HG03354 (cell line): ENCODE data around the gene CST3.
"Not testable (repeated sequence)": the region's sequence is repeated elsewhere in the genome, so short reads cannot be mapped to it uniquely, and the experiment has no call there.

Experiments
- ATAC-seq: cut with Tn5 transposase; IDR thresholded peaks from one replicate; pipeline ENCODE4 v1.9.1; 2021; ENCODE audit warnings: mild to moderate bottlenecking; ENCODE audit not compliant: unreplicated experiment, poor library complexity, severe bottlenecking

Gene CST3, protein sequence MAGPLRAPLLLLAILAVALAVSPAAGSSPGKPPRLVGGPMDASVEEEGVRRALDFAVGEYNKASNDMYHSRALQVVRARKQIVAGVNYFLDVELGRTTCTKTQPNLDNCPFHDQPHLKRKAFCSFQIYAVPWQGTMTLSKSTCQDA

GRCh38 chr20:23637282-23638221, at the start of gene CST3:
Gene CST3, minus strand, starts transcription at chr20:23637955. Its CDS starts 93 bp downstream, at chr20:23637862.
- peak; percentile 41 for ATAC-seq

DNA sequence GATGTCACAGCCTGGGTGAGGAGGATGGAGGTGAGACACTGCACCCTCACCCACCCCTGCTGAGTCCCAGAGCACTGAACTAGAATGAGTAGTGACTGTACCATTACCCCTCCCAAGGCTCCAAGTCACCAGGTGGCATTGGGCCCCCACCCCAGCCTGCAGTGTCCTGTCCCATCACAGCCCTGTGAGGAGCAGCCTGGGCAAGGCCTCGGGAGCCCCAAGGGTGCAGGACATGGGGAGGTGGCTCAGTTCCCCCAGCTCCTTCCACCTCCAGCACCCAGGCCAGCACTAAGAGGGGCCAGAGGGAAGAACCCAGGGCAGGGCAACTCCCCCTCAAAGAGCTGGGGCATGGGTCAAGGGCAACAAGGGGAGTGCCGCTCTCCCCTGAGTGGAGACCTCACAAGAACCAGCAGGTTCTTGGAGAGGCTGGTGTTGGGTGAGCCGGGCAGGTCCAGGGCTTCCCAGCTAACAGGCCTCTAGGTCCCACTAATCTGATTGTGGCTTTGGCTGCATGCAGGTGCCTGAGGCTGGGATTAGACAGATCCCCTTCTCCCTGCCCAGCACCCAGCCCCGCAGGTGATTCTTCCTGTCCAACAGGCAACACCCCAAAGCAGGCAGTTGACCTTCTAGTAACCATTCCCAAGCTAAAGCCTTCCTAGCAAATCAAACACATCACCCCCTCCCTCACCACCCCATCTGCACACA, 48.4 kb upstream of the CST3 start:
- no peak for ATAC-seq

GRCh38 chr20:23685529-23685896, 47.8 kb upstream of the CST3 start:
- not testable (repeated sequence) for ATAC-seq

GRCh38 chr20:23684261-23684660, 46.5 kb upstream of the CST3 start:
- ATAC-seq: no peak

- ATAC-seq: no peak
These were observed 46.1 kb upstream of the CST3 start for GRCh38 chr20:23683807-23684206.

- ATAC-seq: no peak
These were observed 45.5 kb upstream of the CST3 start for GRCh38 chr20:23683281-23683680.

DNA sequence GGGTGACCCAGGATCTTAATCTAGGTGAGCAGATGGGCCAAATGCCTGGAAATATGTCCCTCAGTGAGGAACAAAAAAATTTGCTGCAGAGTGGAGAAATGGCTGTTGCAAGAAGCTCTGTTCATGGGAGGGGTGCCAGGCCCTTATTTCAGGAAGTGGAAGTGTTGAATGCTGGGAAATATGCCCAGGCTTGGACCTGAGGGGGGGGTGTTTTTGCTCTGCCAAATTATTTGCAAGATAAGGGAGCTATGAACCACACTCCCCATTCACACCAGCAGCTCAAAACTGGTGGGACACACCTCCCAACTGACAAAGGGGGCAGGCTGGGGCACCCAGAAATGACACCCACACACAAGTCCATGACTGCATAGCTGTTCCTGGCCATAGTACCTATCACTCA, 42.4 kb upstream of the CST3 start:
- no peak for ATAC-seq

GRCh38 chr20:23679133-23680092, 41.7 kb upstream of the CST3 start:
- no peak for ATAC-seq

- ATAC-seq: no peak
These were observed 35.5 kb upstream of the CST3 start for GRCh38 chr20:23673209-23673608.

DNA sequence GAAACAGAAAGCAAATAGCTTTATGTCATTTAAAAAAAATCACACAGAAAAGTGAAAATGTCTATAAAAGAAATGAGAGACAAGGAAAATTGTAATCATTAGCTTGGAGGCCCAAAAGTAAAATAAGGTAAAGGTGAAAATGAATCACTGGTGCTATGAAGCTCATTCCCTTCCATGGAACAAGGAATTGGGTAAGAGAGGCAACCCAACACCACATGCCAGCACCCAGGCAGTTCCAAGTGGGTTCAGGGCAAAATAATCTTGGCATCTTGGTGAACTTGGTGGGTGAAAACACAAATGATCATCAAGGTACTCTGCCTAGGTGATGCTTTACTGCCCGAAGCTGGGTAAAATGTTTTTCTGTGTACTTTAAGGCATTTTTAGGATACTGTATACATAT, 34.4 kb upstream of the CST3 start:
- no peak for ATAC-seq

DNA sequence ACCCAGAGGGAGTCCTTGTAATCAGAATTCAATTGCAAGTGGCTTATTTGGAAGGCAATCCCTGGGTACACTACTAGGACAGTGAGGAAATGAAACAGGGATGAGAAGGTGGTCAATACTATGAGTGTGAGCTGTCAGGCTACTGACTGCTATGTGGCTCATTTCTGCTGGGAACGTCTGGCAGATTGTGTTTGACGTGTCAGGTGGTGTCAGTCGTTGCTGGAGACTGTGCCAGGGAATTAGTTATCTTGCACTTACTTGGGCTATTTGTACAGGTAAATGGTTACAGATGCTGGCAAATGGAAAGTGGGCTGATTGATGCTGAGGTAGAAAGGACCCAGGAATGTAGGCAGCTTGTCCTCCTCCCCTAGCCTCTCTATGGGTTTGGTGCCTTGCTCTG, 33.7 kb upstream of the CST3 start:
- no peak for ATAC-seq

DNA sequence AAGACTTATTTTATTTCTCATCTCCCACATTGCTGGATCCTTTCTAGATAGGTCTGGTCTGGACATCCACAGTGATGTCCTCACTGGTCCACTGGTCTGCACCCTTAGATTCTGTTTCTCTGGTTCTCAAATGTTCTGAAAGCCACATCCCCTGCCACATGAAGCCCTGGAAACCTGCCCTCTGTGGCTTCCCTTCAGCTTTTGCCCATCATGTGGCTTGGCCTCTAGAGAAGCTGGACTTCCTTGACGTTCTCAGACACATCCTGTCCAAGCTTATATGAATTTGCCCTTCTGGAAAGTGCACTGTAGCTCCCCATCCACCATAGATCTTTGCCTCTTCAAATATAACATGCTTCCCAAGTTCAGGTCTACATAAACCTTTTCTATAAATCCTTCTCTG, 32.6 kb upstream of the CST3 start:
- ATAC-seq: no peak

DNA sequence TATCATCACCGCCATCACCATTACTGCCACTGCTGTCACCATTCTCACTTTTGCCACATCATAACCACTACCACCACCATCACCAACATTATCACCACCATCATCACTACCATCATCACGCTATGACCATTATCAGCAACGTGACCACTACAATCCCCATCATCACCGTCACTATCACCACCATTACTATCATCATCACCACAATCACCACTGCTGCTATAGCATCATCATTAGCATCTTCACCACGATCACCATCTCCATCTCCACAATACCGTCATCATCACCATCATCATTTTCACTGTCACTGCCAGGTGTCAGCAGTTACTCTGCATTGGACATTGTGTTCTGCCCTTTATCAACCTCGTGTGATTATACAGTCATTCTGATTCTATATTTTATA, 32.1 kb upstream of the CST3 start:
- ATAC-seq: no peak

DNA sequence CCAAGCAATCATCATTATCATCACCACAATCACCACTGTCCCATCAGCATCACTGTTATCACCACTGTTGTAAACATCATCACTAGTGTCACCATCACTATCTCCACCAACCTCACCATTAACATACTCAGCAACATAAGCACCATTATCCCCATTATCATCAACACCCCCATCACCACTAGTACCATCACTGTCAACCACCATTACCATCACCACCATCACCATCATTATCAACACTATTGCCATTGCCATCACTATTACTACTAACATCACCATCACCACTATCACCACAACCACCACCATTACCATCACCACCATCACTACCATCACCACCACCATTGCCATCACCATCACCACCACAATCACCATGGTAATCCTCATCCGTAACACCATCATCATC, 31.6 kb upstream of the CST3 start:
- no peak for ATAC-seq

DNA sequence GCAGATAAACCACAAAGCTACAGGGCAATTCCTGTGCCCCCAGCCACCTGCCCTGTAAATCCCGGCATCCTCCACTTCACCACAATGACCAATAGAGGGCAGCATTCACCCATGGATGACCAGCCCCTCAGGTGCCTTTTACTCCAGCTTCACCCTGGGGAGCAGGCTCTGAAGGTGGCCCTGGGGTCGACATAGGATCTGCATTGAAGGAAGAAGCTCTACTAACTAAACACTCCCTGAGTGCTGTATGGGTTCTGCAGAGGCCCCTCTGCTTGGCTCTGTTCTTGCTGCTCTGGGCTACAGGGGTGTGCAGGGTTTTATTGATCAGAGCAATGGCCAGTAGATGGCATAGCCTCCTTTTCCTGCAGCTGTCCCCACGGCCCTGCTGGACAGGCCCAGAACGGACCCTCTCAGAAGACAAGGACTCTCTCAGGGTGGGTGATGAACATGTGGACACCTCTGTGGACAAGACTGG, 30.8 kb upstream of the CST3 start:
- peak; percentile 82 for ATAC-seq

GRCh38 chr20:23667666-23668065, 29.9 kb upstream of the CST3 start:
- ATAC-seq: no peak

- ATAC-seq: no peak
These were observed 28.9 kb upstream of the CST3 start for GRCh38 chr20:23666698-23667097.

DNA sequence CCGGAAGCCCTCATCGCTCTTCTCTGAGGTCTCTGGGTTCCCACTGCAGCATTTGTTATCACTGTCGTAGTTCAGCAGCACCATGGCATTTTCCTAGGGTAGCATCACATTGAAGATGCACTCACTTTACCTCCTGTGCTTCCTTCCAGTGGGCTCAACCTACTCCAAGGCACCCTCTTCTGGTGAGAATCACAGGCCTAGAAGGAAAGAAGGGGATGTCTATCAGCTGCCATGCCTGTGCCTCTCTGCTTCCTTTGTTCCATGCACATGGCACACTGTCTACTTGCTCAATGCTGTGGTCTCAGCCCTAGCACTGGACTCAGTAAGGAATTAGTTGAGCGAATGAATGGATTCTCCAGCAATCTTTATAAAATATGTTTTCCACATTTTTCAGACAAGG, 28.4 kb upstream of the CST3 start:
- ATAC-seq: no peak

- no peak for ATAC-seq
These were observed 27.2 kb upstream of the CST3 start for GRCh38 chr20:23664954-23665353.

GRCh38 chr20:23664046-23664445, 26.3 kb upstream of the CST3 start:
- not testable (repeated sequence) for ATAC-seq
